HepG2 (cell line): ENCODE measurements around the gene HELZ2. TPM values are rescaled to one million over a fixed set of nuclear protein-coding genes. Genes with fewer than 3 reads are reported as not detected.

Experiments
- ATAC-seq: fragments of 200-7000 bp; cut with Tn5 transposase; 3 replicates; pipeline ENCODE4 v1.9.1; 2020; ENCODE audit warnings: mild to moderate bottlenecking, moderate library complexity
- BruUV-seq: library from RNA; stranded (reverse); fragments of 400-500 nt; replicated peaks from 2 replicates; lab custom pipeline; 2021; lab: Mats Ljungman, UMichigan
- CTCF ChIA-PET: fragments of 300-600 bp; formaldehyde crosslinking; extraction: SDS; loops from one replicate; lab custom pipeline; 2021; ENCODE audit warnings: low total read pairs, inconsistent platforms, low intra/inter-chr PET ratio; lab: Yijun Ruan, JAX
- POLR2A ChIA-PET: fragments of 350-600 bp; sonication (Branson Sonifier 250); formaldehyde crosslinking; loops from one replicate; lab custom pipeline; 2020; ENCODE audit warnings: antibody characterized with exemption, inconsistent platforms; lab: Yijun Ruan, JAX
- DNase-seq: peaks from one replicate; pipeline ENCODE4 v3.0.0-alpha.2; 2015; ENCODE audit warnings: low spot score
- FAIRE-seq: peaks from 3 replicates; lab custom pipeline; 2011; peaks lifted over from hg19 to GRCh38; lab: Jason Lieb, UNC
- H2AFZ ChIP-seq: one replicate; pipeline ENCODE4 v1.6.1; 2011; ENCODE audit warnings: low read length, inconsistent platforms
- H3K27ac ChIP-seq: fragments of 300-600 bp; 3 replicates; pipeline ENCODE4 v1.8.0; 2011; ENCODE audit warnings: mixed run types, mild to moderate bottlenecking, mixed read lengths, low read length, inconsistent platforms; ENCODE audit not compliant: insufficient read depth; ENCODE audit errors: extremely low read length
- H3K27me3 ChIP-seq, 2 experiments: fragments of 200-600 bp in 1 of 2; 2 replicates in 1 of 2; 3 replicates in 1 of 2; pipeline versions ENCODE4 v1.6.0 to v1.8.0; 2011; ENCODE audit warnings: low read length in 2 of 2, mild to moderate bottlenecking in 2 of 2, moderate library complexity in 2 of 2, inconsistent platforms in 1 of 2; ENCODE audit not compliant: insufficient read depth in 2 of 2, control insufficient read depth in 1 of 2
- H3K36me3 ChIP-seq, 2 experiments: fragments of 200-600 bp in 1 of 2; replicated peaks in 1 of 2; 2 replicates in 1 of 2; 3 replicates in 1 of 2; pipeline versions ENCODE4 v1.5.1 to v1.8.0; 2011; ENCODE audit warnings: low read length in 2 of 2, inconsistent platforms in 1 of 2; ENCODE audit not compliant: insufficient read depth in 2 of 2, control insufficient read depth in 1 of 2
- H3K4me1 ChIP-seq: 2 replicates; pipeline ENCODE4 v1.5.1; 2012; ENCODE audit warnings: low read length, inconsistent platforms; ENCODE audit not compliant: insufficient read depth
- H3K4me2 ChIP-seq: 2 replicates; pipeline ENCODE4 v1.6.0; 2011; ENCODE audit warnings: low read depth, low read length, inconsistent platforms
- H3K4me3 ChIP-seq, 3 experiments: fragments of 200-600 bp in 1 of 3; sonication (generic), shearing (Covaris generic) in 1 of 3; replicated peaks in 1 of 3; 2 replicates each; pipeline ENCODE4 v1.5.1; 2011 to 2016; ENCODE audit warnings: low read length in 3 of 3, inconsistent platforms in 2 of 3, low read depth in 2 of 3, mild to moderate bottlenecking in 2 of 3, control low read depth in 1 of 3, mixed read lengths in 1 of 3; ENCODE audit not compliant: insufficient read depth in 1 of 3
- H3K79me2 ChIP-seq: one replicate; pipeline ENCODE4 v1.6.1; 2011; ENCODE audit warnings: low read length, inconsistent platforms; ENCODE audit not compliant: insufficient read depth
- H3K9ac ChIP-seq: 2 replicates; pipeline ENCODE4 v1.6.0; 2011; ENCODE audit warnings: mild to moderate bottlenecking, low read depth, low read length, inconsistent platforms; ENCODE audit not compliant: insufficient read depth
- H3K9me3 ChIP-seq: 2 replicates; pipeline ENCODE4 v1.5.1; 2012; ENCODE audit warnings: mild to moderate bottlenecking, low read length
- H4K20me1 ChIP-seq: 2 replicates; pipeline ENCODE4 v1.6.0; 2011; ENCODE audit warnings: inconsistent platforms, mild to moderate bottlenecking, low read length, moderate library complexity; ENCODE audit not compliant: insufficient read depth
- ATF7 ChIP-seq, 2 experiments: fragments of 450-650 bp in 1 of 2; sonication (generic) in 1 of 2; formaldehyde crosslinking in 1 of 2; IDR thresholded peaks; 2 replicates each; pipeline versions ENCODE4 v1.4.0 to v1.6.1; 2016 to 2020; ENCODE audit warnings: antibody characterized with exemption in 1 of 2, mild to moderate bottlenecking in 1 of 2, missing genetic modification reagents in 1 of 2
- FOXK2 ChIP-seq: fragments of 450-650 bp; IDR thresholded peaks from 2 replicates; pipeline ENCODE4 v1.6.1; 2016
- GPBP1L1 ChIP-seq: sonication (generic); formaldehyde crosslinking; IDR thresholded peaks from 2 replicates; pipeline ENCODE4 v1.5.0; 2020; ENCODE audit warnings: mild to moderate bottlenecking, missing genetic modification reagents
- HNF4G ChIP-seq, 2 experiments: sonication (generic) in 1 of 2; formaldehyde crosslinking in 1 of 2; IDR thresholded peaks; 2 replicates each; pipeline versions ENCODE4 v1.4.0 to v1.6.1; 2011 to 2020; ENCODE audit warnings: borderline replicate concordance in 2 of 2, low read depth in 2 of 2, mild to moderate bottlenecking in 2 of 2, low read length in 1 of 2, missing genetic modification reagents in 1 of 2, moderate library complexity in 1 of 2
- JDP2 ChIP-seq: sonication (generic); formaldehyde crosslinking; IDR thresholded peaks from 2 replicates; pipeline ENCODE4 v1.8.1; 2022; ENCODE audit warnings: missing genetic modification reagents, borderline replicate concordance
- MAZ ChIP-seq, 2 experiments: sonication (generic) in 1 of 2; formaldehyde crosslinking in 1 of 2; IDR thresholded peaks; 2 replicates each; pipeline versions ENCODE4 v1.5.0 to v1.6.1; 2012 to 2020; ENCODE audit warnings: low read depth in 2 of 2, mild to moderate bottlenecking in 2 of 2, borderline replicate concordance in 1 of 2, improper control_type of control experiment in 1 of 2, low read length in 1 of 2, missing genetic modification reagents in 1 of 2, moderate library complexity in 1 of 2
- NR2F2 ChIP-seq: IDR thresholded peaks from 2 replicates; pipeline ENCODE4 v1.6.1; 2012; ENCODE audit warnings: low read depth, inconsistent platforms, borderline replicate concordance
- POLR2A ChIP-seq, 2 experiments: IDR thresholded peaks; 2 replicates each; pipeline ENCODE4 v1.6.1; 2011; ENCODE audit warnings: low read depth in 2 of 2, low read length in 2 of 2, mild to moderate bottlenecking in 1 of 2, moderate library complexity in 1 of 2; ENCODE audit not compliant: insufficient read depth in 1 of 2
- RAD51 ChIP-seq: fragments of 450-650 bp; IDR thresholded peaks from 2 replicates; pipeline ENCODE4 v1.6.1; 2016; ENCODE audit warnings: borderline replicate concordance
- SAP130 ChIP-seq: IDR thresholded peaks from 2 replicates; pipeline ENCODE4 v1.6.1; 2016; ENCODE audit warnings: low read depth
- SRSF4 ChIP-seq: fragments of 200-400 bp; formaldehyde crosslinking; IDR thresholded peaks from one replicate; pipeline ENCODE4 v1.6.1; 2018; ENCODE audit warnings: mild to moderate bottlenecking, low read depth, low read length, moderate library complexity; ENCODE audit not compliant: poor library complexity, severe bottlenecking
- TFDP1 ChIP-seq: IDR thresholded peaks from 2 replicates; pipeline ENCODE4 v1.6.1; 2016; ENCODE audit warnings: missing compliant biosample characterization, missing genetic modification reagents, borderline replicate concordance
- ZBTB26 ChIP-seq: IDR thresholded peaks from 2 replicates; pipeline ENCODE4 v1.6.1; 2016; ENCODE audit warnings: missing compliant biosample characterization, missing genetic modification reagents, borderline replicate concordance
- ZFP90 ChIP-seq: sonication (generic); formaldehyde crosslinking; IDR thresholded peaks from 2 replicates; pipeline ENCODE4 v1.8.0; 2022; ENCODE audit warnings: missing genetic modification reagents, mild to moderate bottlenecking, inconsistent platforms, borderline replicate concordance
- ZNF24 ChIP-seq: fragments of 450-650 bp; IDR thresholded peaks from 2 replicates; pipeline ENCODE4 v1.6.1; 2017; ENCODE audit warnings: antibody characterized with exemption, mild to moderate bottlenecking
- ZNF292 ChIP-seq: sonication (generic); formaldehyde crosslinking; IDR thresholded peaks from 2 replicates; pipeline ENCODE4 v1.8.1; 2022; ENCODE audit warnings: mild to moderate bottlenecking, low read depth, missing genetic modification reagents, borderline replicate concordance
- ZNF354B ChIP-seq: sonication (generic); formaldehyde crosslinking; IDR thresholded peaks from 2 replicates; pipeline ENCODE4 v1.8.0; 2022; ENCODE audit warnings: mild to moderate bottlenecking, missing genetic modification reagents
- ZNF496 ChIP-seq: sonication (generic); formaldehyde crosslinking; IDR thresholded peaks from 2 replicates; pipeline ENCODE4 v1.8.1; 2023; ENCODE audit warnings: mild to moderate bottlenecking, moderate library complexity, missing genetic modification reagents; ENCODE audit not compliant: insufficient replicate concordance
- ZNF7 ChIP-seq: IDR thresholded peaks from 2 replicates; pipeline ENCODE4 v1.6.1; 2016; ENCODE audit warnings: missing biosample characterization, missing genetic modification reagents
- WGBS: methylation state at CpG from one replicate; pipeline ENCODE4 v1.1.6; 2017; ENCODE audit warnings: low lambda C conversion rate; 5-methylcytosine and 5-hydroxymethylcytosine counted together
- in situ Hi-C: cut with HindIII; loops from 2 replicates; pipeline ENCODE4 v1.10.0; 2017; ENCODE audit warnings: low pct_unique_long_range_greater_than_20kb; ENCODE audit not compliant: extremely low pct_ligation_motif_present
- intact Hi-C: fragments of 100-400 bp; cut with micrococcal nuclease; formaldehyde crosslinking; loops from one replicate; pipeline ENCODE4 v1.10.0; 2022; ENCODE audit not compliant: unreplicated experiment
- polyA plus RNA-seq, 8 experiments: library from polyadenylated mRNA; depleted of rRNA in 3 of 8; stranded (reverse) in 7 of 8; unstranded in 1 of 8; fragments of >200 nt; fragmentation: Illumina TruSeq in 4 of 8; extraction: Trizol in 4 of 8; gene quantifications; 2 replicates each; pipeline versions ENCODE4 v1.2.1 to v1.2.3, GENCODE V29; 2011 to 2016; ENCODE audit warnings: low read depth in 4 of 8, missing spikeins in 1 of 8, mixed read lengths in 1 of 8; ENCODE audit not compliant: insufficient read depth in 1 of 8
- total RNA-seq, 5 experiments: library from RNA; depleted of rRNA; stranded (reverse); fragments of >200 nt; fragmentation: Illumina TruSeq; extraction: Trizol; gene quantifications; 2 replicates each; pipeline ENCODE4 v1.2.3, GENCODE V29; 2016; ENCODE audit warnings: low read depth in 1 of 5

HELZ2 gene
- total and polyA plus RNA-seq, 2 of the 13 experiments (the other 11 are each of a cell fraction or from before 2014, with no cell fraction given) = 9.6 to 10.1 TPM

- peaks cover 8% of the 10 kb centered on the region; the same call in 1 of the 2 replicates for H3K9me3 ChIP-seq
- peaks cover 3% of the 10 kb centered on the region; the same call in 1 of the 2 replicates for H4K20me1 ChIP-seq
- intact Hi-C loops = no loop called here
- H3K4me2 ChIP-seq = no peak overlapping the region
- H2AFZ ChIP-seq = no peak overlapping the region
- in situ Hi-C loops = no loop called here
- WGBS = 97% methylated on average over 10 of the region's 10 CpGs
- FAIRE-seq (no peak), ATAC-seq (no peak), DNase-seq (no peak)
- CTCF ChIA-PET = no interaction called here
- H3K79me2 ChIP-seq = peaks cover 3% of the 10 kb centered on the region
- H3K9ac ChIP-seq = no peak overlapping the region
- peaks cover 9 to 23% of the 10 kb centered on the region in 2 experiments for H3K36me3 ChIP-seq
- no peaks in the 10 kb centered on the region for H3K4me1 ChIP-seq
- POLR2A ChIA-PET = no interaction called here
- no TSS peak for BruUV-seq
- no peak for TF ChIP-seq ZFP90
- no peak for TF ChIP-seq HNF4G (IDR thresholded peaks at IDR 0.05; ENCODE audit: borderline replicate concordance, low read depth, low read length)
- no peak for TF ChIP-seq HNF4G (CRISPR knock-in tag; IDR thresholded peaks at IDR 0.05; ENCODE audit: borderline replicate concordance, low read depth)
- no peak for TF ChIP-seq ZBTB26 (CRISPR knock-in tag)
- no peak for TF ChIP-seq ZNF496 (CRISPR knock-in tag)
- TF ChIP-seq SRSF4 = no peak
- TF ChIP-seq GPBP1L1 (CRISPR knock-in tag) = no peak
- TF ChIP-seq MAZ (IDR thresholded peaks at IDR 0.05; ENCODE audit: borderline replicate concordance, low read depth, low read length) = no peak
- no peak for TF ChIP-seq MAZ (CRISPR knock-in tag; IDR thresholded peaks at IDR 0.05; ENCODE audit: low read depth)
- TF ChIP-seq FOXK2 = no peak
- TF ChIP-seq TFDP1 = no peak
- TF ChIP-seq ATF7 (IDR thresholded peaks at IDR 0.05) = no peak
- no peak for TF ChIP-seq ATF7 (CRISPR knock-in tag; IDR thresholded peaks at IDR 0.05)
- no peak for TF ChIP-seq NR2F2
- no peak for TF ChIP-seq POLR2A (IDR thresholded peaks at IDR 0.05; ENCODE audit: insufficient read depth in 1 of 2, low read depth in 2 of 2, low read length in 2 of 2)
- TF ChIP-seq ZNF7 (CRISPR knock-in tag) = no peak
- TF ChIP-seq ZNF354B = no peak
- TF ChIP-seq ZNF24 = no peak
- TF ChIP-seq JDP2 (CRISPR knock-in tag) = no peak
- no peak for TF ChIP-seq SAP130 (CRISPR knock-in tag)
- TF ChIP-seq RAD51 = no peak
- TF ChIP-seq ZNF292 (CRISPR knock-in tag) = no peak
- H3K27me3 ChIP-seq = no peaks in the 10 kb centered on the region
- no peak overlapping the region for H3K4me3 ChIP-seq
- H3K27ac ChIP-seq = no peak overlapping the region
These were observed 37.6 kb upstream of the HELZ2 start for GRCh38 chr20:63611646-63612045.
